CD4-positive, alpha-beta T cell treated with Interleukin-17A for 1 hour (primary cell): ENCODE results near the gene KRTAP5-5.
"Not testable (repeated sequence)": the region's sequence is repeated elsewhere in the genome, so short reads cannot be mapped to it uniquely, and the experiment has no call there.

Source experiments
- DNase-seq: peaks from one replicate; pipeline ENCODE4 v3.0.0-alpha.2; 2020

The KRTAP5-5 gene

GRCh38 chr11:1629326-1630185 lies at the start of gene KRTAP5-5:
KRTAP5-5 (plus strand) TSS chr11:1629775; CDS start chr11:1629841, 66 bp downstream.
- no peak for DNase-seq

GRCh38 chr11:1581976-1582375 lies 47.6 kb upstream of the KRTAP5-5 start:
- DNase-seq = no peak

GRCh38 chr11:1582909-1583308 lies 46.7 kb upstream of the KRTAP5-5 start:
- DNase-seq = not testable (repeated sequence)

- not testable (repeated sequence) for DNase-seq
These were observed 44.8 kb upstream of the KRTAP5-5 start, which contains the start of gene KRTAP5-1 for GRCh38 chr11:1584661-1585370. KRTAP5-1 (minus strand) TSS chr11:1585283; CDS start chr11:1585249, 34 bp downstream.

GRCh38 chr11:1586699-1587098 lies 42.9 kb upstream of the KRTAP5-5 start:
- DNase-seq = no peak

GRCh38 chr11:1589191-1589963 lies 40.2 kb upstream of the KRTAP5-5 start:
- DNase-seq = peak; percentile 68

- no peak for DNase-seq
These were observed 39.6 kb upstream of the KRTAP5-5 start for GRCh38 chr11:1589996-1590395.

GRCh38 chr11:1592628-1593027 lies 36.9 kb upstream of the KRTAP5-5 start:
- DNase-seq = no peak

GRCh38 chr11:1595994-1596575 lies 33.5 kb upstream of the KRTAP5-5 start:
- DNase-seq = not testable (repeated sequence)

- not testable (repeated sequence) for DNase-seq
These were observed 32.9 kb upstream of the KRTAP5-5 start for GRCh38 chr11:1596576-1597121.

GRCh38 chr11:1597331-1597993 lies 32.1 kb upstream of the KRTAP5-5 start:
- DNase-seq = no peak

- no peak for DNase-seq
These were observed 31.6 kb upstream of the KRTAP5-5 start, which contains the start of gene KRTAP5-2 for GRCh38 chr11:1597994-1598380. KRTAP5-2 (minus strand) TSS chr11:1598294; CDS start chr11:1598250, 44 bp downstream.

- DNase-seq = not testable (repeated sequence)
These were observed 31.2 kb upstream of the KRTAP5-5 start for GRCh38 chr11:1598406-1598805.

GRCh38 chr11:1598816-1599215 lies 30.8 kb upstream of the KRTAP5-5 start:
- DNase-seq = peak; percentile 38

- no peak for DNase-seq
These were observed 28.9 kb upstream of the KRTAP5-5 start for GRCh38 chr11:1600626-1601025.

GRCh38 chr11:1601663-1602062 lies 27.9 kb upstream of the KRTAP5-5 start:
- not testable (repeated sequence) for DNase-seq

- no peak for DNase-seq
These were observed 25.9 kb upstream of the KRTAP5-5 start for GRCh38 chr11:1603629-1604028.

- no peak for DNase-seq
These were observed 25.4 kb upstream of the KRTAP5-5 start for GRCh38 chr11:1604181-1604580.

- no peak for DNase-seq
These were observed 24.9 kb upstream of the KRTAP5-5 start for GRCh38 chr11:1604711-1605110.

- peak; percentile 43 for DNase-seq
These were observed 23.7 kb upstream of the KRTAP5-5 start for GRCh38 chr11:1605923-1606322.

- DNase-seq = not testable (repeated sequence)
These were observed 22.3 kb upstream of the KRTAP5-5 start for GRCh38 chr11:1607156-1607845.
